Measurements from ENCODE around the gene COL18A1.

DNA sequence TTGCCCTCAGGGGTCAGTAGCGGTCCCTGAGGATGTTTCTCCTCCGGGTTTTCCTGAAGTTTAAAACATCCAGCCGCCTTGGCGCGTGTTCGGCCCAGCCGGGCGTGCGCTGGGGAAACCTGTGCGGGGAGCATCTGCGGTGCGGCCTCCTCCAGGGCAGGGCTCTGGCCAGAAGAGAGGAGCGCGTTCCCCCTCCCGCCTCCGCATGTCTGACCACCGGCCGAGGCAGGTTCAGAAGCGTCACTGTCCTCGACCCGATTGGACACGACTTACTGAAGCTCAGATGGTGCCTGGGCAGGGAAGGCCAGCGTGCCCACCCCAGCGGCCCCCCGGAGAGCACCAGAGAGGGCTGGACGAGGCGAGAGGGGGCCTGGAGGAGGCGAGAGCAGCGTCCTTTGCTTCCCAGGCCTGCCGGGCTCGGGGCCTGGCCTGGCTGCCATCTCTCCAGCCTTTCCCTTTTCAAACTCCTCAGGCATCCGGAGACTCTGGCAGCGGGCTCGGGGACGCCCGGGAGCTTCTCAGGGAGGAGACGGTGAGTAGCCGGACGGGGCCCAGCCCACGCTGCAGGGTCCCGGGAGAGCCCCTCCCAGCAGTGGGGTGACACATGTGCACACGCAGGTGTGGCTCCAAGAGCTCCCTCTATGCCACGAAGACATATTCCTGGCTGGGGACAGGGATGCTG, 70.2 kb downstream of the COL18A1 start:
- TF ChIP-seq POLR2AphosphoS5 (IDR thresholded peaks at IDR 0.05) (no peak), POLR2A (IDR thresholded peaks at IDR 0.05) (no peak)
- TF ChIP-seq, protein P1, sequence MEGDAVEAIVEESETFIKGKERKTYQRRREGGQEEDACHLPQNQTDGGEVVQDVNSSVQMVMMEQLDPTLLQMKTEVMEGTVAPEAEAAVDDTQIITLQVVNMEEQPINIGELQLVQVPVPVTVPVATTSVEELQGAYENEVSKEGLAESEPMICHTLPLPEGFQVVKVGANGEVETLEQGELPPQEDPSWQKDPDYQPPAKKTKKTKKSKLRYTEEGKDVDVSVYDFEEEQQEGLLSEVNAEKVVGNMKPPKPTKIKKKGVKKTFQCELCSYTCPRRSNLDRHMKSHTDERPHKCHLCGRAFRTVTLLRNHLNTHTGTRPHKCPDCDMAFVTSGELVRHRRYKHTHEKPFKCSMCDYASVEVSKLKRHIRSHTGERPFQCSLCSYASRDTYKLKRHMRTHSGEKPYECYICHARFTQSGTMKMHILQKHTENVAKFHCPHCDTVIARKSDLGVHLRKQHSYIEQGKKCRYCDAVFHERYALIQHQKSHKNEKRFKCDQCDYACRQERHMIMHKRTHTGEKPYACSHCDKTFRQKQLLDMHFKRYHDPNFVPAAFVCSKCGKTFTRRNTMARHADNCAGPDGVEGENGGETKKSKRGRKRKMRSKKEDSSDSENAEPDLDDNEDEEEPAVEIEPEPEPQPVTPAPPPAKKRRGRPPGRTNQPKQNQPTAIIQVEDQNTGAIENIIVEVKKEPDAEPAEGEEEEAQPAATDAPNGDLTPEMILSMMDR (IDR thresholded peaks at IDR 0.05 in 8 of 11, conservative IDR thresholded peaks at IDR 0.05 in 3 of 11): no peak

All from spleen (tissue), 7 donors.